ENCODE measurements around the gene ZDHHC24. TPM values are rescaled to one million over a fixed set of nuclear protein-coding genes. Genes with fewer than 3 reads are reported as not detected.

Gene ZDHHC24
- total and polyA plus RNA-seq, 10 of the 15 experiments (the other 5 are each of a cell fraction or from before 2014, with no cell fraction given) = 0.86 to 17.5 (median 6.8) TPM

GRCh38 chr11:66592457-66593302 lies 46.8 kb upstream of the ZDHHC24 start, which contains the start of the genes CCDC87 and CCS (continued):
- no peak for TF ChIP-seq TARDBP (IDR thresholded peaks at IDR 0.05; ENCODE audit: borderline replicate concordance)
- no peak for TF ChIP-seq SIX5 (IDR thresholded peaks at IDR 0.05; ENCODE audit: low read depth, low read length, severe bottlenecking)
- TF ChIP-seq HCFC1 (IDR thresholded peaks at IDR 0.05; ENCODE audit: low read length) = no peak; the same call in 1 of the 2 replicates
- TF ChIP-seq KLF5 (IDR thresholded peaks at IDR 0.05; ENCODE audit: partially characterized antibody) = no peak
- TF ChIP-seq SMAD1 (IDR thresholded peaks at IDR 0.05; ENCODE audit: low read depth, partially characterized antibody) = no peak
- TF ChIP-seq ZNF217 (IDR thresholded peaks at IDR 0.05) = no peak
- TF ChIP-seq JUND (IDR thresholded peaks at IDR 0.05; ENCODE audit: low read depth, low read length) = no peak
- TF ChIP-seq BACH1 (IDR thresholded peaks at IDR 0.05; ENCODE audit: borderline replicate concordance) = peak; percentile 45; the same call in 1 of the 2 replicates
- no peak for TF ChIP-seq MEF2B (IDR thresholded peaks at IDR 0.05; ENCODE audit: partially characterized antibody, poor library complexity, severe bottlenecking)
- TF ChIP-seq RBBP5 (conservative IDR thresholded peaks at IDR 0.05) = no peak
- peak; percentile 55 to 68 (median 56) for TF ChIP-seq CTCF (IDR thresholded peaks at IDR 0.05 in 2 of 3, conservative IDR thresholded peaks at IDR 0.05 in 1 of 3; ENCODE audit: control insufficient read depth in 2 of 3, extremely low read depth in 1 of 3, insufficient read depth in 1 of 3, low read depth in 3 of 3, low read length in 3 of 3)
- no peak for TF ChIP-seq IRF4 (IDR thresholded peaks at IDR 0.05; ENCODE audit: low read depth, low read length)
- TF ChIP-seq NFXL1 (IDR thresholded peaks at IDR 0.05; ENCODE audit: borderline replicate concordance) = no peak
- 0 out of 4 replicates have a peak, but pooled peaks of 1 of the 2 experiments have one; percentile 12 for TF ChIP-seq BHLHE40 (IDR thresholded peaks at IDR 0.05; ENCODE audit: borderline replicate concordance in 1 of 2, low read depth in 2 of 2, low read length in 1 of 2)
- TF ChIP-seq GABPA (IDR thresholded peaks at IDR 0.05; ENCODE audit: low read depth) = no peak
- no peak for TF ChIP-seq NR2C2 (IDR thresholded peaks at IDR 0.05; ENCODE audit: borderline replicate concordance, control insufficient read depth, insufficient read length, low read depth)
- TF ChIP-seq IRF5 (IDR thresholded peaks at IDR 0.05; ENCODE audit: borderline replicate concordance) = no peak
- no peak for TF ChIP-seq RFX5 (IDR thresholded peaks at IDR 0.05; ENCODE audit: low read depth, low read length)
- TF ChIP-seq HSF1 (IDR thresholded peaks at IDR 0.05; ENCODE audit: low read depth, low read length) = no peak
- no peak for TF ChIP-seq ZBTB11 (CRISPR knock-in tag; IDR thresholded peaks at IDR 0.05)
- no peak for TF ChIP-seq EED (IDR thresholded peaks at IDR 0.05; ENCODE audit: low read depth)
- TF ChIP-seq MYC (IDR thresholded peaks at IDR 0.05; ENCODE audit: insufficient read depth, insufficient read length, insufficient replicate concordance, low read length, severe bottlenecking) = no peak

All from GM12878 (cell line).